HepG2 (cell line): ENCODE data around the gene TRIM58. TPM values are rescaled to one million over a fixed set of nuclear protein-coding genes. Genes with fewer than 3 reads are reported as not detected.

ENCODE experiments used
- ETV6 ChIP-seq: sonication (generic); formaldehyde crosslinking; conservative IDR thresholded peaks from 2 replicates; pipeline ENCODE4 v1.4.0; 2020; ENCODE audit warnings: missing genetic modification reagents
- RFX3 ChIP-seq: IDR thresholded peaks from 2 replicates; pipeline ENCODE4 v1.6.1; 2016; ENCODE audit warnings: missing biosample characterization, missing genetic modification reagents
- ZNF296 ChIP-seq: sonication (generic); formaldehyde crosslinking; conservative IDR thresholded peaks from 2 replicates; pipeline ENCODE4 v1.5.0; 2020; ENCODE audit warnings: mild to moderate bottlenecking, missing genetic modification reagents
- ZNF501 ChIP-seq: sonication (generic); formaldehyde crosslinking; IDR thresholded peaks from 2 replicates; pipeline ENCODE4 v1.5.1; 2020; ENCODE audit warnings: mild to moderate bottlenecking, moderate library complexity, missing genetic modification reagents
- ZNF580 ChIP-seq: IDR thresholded peaks from 2 replicates; pipeline ENCODE4 v1.6.1; 2016; ENCODE audit warnings: low read depth, borderline replicate concordance
- polyA plus RNA-seq, 8 experiments: library from polyadenylated mRNA; depleted of rRNA in 3 of 8; stranded (reverse) in 7 of 8; unstranded in 1 of 8; fragments of >200 nt; fragmentation: Illumina TruSeq in 4 of 8; extraction: Trizol in 4 of 8; gene quantifications; 2 replicates each; pipeline versions ENCODE4 v1.2.1 to v1.2.3, GENCODE V29; 2011 to 2016; ENCODE audit warnings: low read depth in 4 of 8, missing spikeins in 1 of 8, mixed read lengths in 1 of 8; ENCODE audit not compliant: insufficient read depth in 1 of 8
- total RNA-seq, 5 experiments: library from RNA; depleted of rRNA; stranded (reverse); fragments of >200 nt; fragmentation: Illumina TruSeq; extraction: Trizol; gene quantifications; 2 replicates each; pipeline ENCODE4 v1.2.3, GENCODE V29; 2016; ENCODE audit warnings: low read depth in 1 of 5
- TF ChIP-seq, protein P1 (sequence below): sonication (generic); formaldehyde crosslinking; IDR thresholded peaks from 2 replicates; pipeline ENCODE4 v1.4.0; 2020; ENCODE audit warnings: missing genetic modification reagents

TRIM58 gene
- total and polyA plus RNA-seq, 2 of the 13 experiments (the other 11 are each of a cell fraction or from before 2014, with no cell fraction given) = not detected

- TF ChIP-seq, protein P1, sequence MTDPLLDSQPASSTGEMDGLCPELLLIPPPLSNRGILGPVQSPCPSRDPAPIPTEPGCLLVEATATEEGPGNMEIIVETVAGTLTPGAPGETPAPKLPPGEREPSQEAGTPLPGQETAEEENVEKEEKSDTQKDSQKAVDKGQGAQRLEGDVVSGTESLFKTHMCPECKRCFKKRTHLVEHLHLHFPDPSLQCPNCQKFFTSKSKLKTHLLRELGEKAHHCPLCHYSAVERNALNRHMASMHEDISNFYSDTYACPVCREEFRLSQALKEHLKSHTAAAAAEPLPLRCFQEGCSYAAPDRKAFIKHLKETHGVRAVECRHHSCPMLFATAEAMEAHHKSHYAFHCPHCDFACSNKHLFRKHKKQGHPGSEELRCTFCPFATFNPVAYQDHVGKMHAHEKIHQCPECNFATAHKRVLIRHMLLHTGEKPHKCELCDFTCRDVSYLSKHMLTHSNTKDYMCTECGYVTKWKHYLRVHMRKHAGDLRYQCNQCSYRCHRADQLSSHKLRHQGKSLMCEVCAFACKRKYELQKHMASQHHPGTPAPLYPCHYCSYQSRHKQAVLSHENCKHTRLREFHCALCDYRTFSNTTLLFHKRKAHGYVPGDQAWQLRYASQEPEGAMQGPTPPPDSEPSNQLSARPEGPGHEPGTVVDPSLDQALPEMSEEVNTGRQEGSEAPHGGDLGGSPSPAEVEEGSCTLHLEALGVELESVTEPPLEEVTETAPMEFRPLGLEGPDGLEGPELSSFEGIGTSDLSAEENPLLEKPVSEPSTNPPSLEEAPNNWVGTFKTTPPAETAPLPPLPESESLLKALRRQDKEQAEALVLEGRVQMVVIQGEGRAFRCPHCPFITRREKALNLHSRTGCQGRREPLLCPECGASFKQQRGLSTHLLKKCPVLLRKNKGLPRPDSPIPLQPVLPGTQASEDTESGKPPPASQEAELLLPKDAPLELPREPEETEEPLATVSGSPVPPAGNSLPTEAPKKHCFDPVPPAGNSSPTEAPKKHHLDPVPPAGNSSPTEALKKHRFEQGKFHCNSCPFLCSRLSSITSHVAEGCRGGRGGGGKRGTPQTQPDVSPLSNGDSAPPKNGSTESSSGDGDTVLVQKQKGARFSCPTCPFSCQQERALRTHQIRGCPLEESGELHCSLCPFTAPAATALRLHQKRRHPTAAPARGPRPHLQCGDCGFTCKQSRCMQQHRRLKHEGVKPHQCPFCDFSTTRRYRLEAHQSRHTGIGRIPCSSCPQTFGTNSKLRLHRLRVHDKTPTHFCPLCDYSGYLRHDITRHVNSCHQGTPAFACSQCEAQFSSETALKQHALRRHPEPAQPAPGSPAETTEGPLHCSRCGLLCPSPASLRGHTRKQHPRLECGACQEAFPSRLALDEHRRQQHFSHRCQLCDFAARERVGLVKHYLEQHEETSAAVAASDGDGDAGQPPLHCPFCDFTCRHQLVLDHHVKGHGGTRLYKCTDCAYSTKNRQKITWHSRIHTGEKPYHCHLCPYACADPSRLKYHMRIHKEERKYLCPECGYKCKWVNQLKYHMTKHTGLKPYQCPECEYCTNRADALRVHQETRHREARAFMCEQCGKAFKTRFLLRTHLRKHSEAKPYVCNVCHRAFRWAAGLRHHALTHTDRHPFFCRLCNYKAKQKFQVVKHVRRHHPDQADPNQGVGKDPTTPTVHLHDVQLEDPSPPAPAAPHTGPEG (CRISPR knock-in tag) = no peak
- TF ChIP-seq ZNF501 = no peak
- TF ChIP-seq ZNF296 (CRISPR knock-in tag) = no peak
- no peak for TF ChIP-seq ZNF580
- TF ChIP-seq ETV6 (CRISPR knock-in tag) = no peak
- no peak for TF ChIP-seq RFX3
Observed at GRCh38 chr1:247924868-247925267, 67.9 kb downstream of the TRIM58 start, which contains the start of gene OR2AJ1 (continued).

Other genes with a start within 250 kb of the TRIM58 start
- not detected in 2 replicates for gene OR13G1, start 177.4 kb upstream of the TRIM58 start, total RNA-seq (2016; rRNA removed; fragmentation: Illumina TruSeq; extraction: Trizol)
- not detected in 2 replicates for gene OR13G1, start 177.4 kb upstream of the TRIM58 start, polyA plus RNA-seq (2011; rRNA removed)
- not detected in 2 replicates for gene OR6F1, start 140.5 kb upstream of the TRIM58 start, total RNA-seq (2016; rRNA removed; fragmentation: Illumina TruSeq; extraction: Trizol)
- gene OR6F1, start 140.5 kb upstream of the TRIM58 start, polyA plus RNA-seq (2011; rRNA removed) = not detected in 2 replicates
- gene OR14K1, start 118.6 kb upstream of the TRIM58 start, total RNA-seq (2016; rRNA removed; fragmentation: Illumina TruSeq; extraction: Trizol) = not detected in 2 replicates
- gene OR14K1, start 118.6 kb upstream of the TRIM58 start, polyA plus RNA-seq (2011; rRNA removed) = not detected in 2 replicates
- gene OR14A2, start 109.0 kb upstream of the TRIM58 start, total RNA-seq (2016; rRNA removed; fragmentation: Illumina TruSeq; extraction: Trizol) = not detected in 2 replicates
- gene OR14A2, start 109.0 kb upstream of the TRIM58 start, polyA plus RNA-seq (2011; rRNA removed) = not detected in 2 replicates
- gene OR1C1, start 96.6 kb upstream of the TRIM58 start, total RNA-seq (2016; rRNA removed; fragmentation: Illumina TruSeq; extraction: Trizol) = not detected in 2 replicates
- not detected in 2 replicates for gene OR1C1, start 96.6 kb upstream of the TRIM58 start, polyA plus RNA-seq (2011; rRNA removed)
- gene OR14A16, start 33.1 kb upstream of the TRIM58 start, total RNA-seq (2016; rRNA removed; fragmentation: Illumina TruSeq; extraction: Trizol) = not detected in 2 replicates
- gene OR14A16, start 33.1 kb upstream of the TRIM58 start, polyA plus RNA-seq (2011; rRNA removed) = not detected in 2 replicates
- not detected in 2 replicates for gene OR11L1, start 15.3 kb upstream of the TRIM58 start, total RNA-seq (2016; rRNA removed; fragmentation: Illumina TruSeq; extraction: Trizol)
- gene OR11L1, start 15.3 kb upstream of the TRIM58 start, polyA plus RNA-seq (2011; rRNA removed) = not detected in 2 replicates
- not detected in 2 replicates for gene OR2W3, start 38.4 kb downstream of the TRIM58 start, total RNA-seq (2016; rRNA removed; fragmentation: Illumina TruSeq; extraction: Trizol)
- gene OR2W3, start 38.4 kb downstream of the TRIM58 start, polyA plus RNA-seq (2011; rRNA removed) = not detected in 2 replicates
- not detected in 2 replicates for gene OR2T8, start 63.1 kb downstream of the TRIM58 start, total RNA-seq (2016; rRNA removed; fragmentation: Illumina TruSeq; extraction: Trizol)
- gene OR2T8, start 63.1 kb downstream of the TRIM58 start, polyA plus RNA-seq (2011; rRNA removed) = not detected in 2 replicates
- gene OR2AJ1, start 67.7 kb downstream of the TRIM58 start, total RNA-seq (2016; rRNA removed; fragmentation: Illumina TruSeq; extraction: Trizol) = not detected in 2 replicates
- not detected in 2 replicates for gene OR2AJ1, start 67.7 kb downstream of the TRIM58 start, polyA plus RNA-seq (2011; rRNA removed)
- gene OR2L8, start 91.7 kb downstream of the TRIM58 start, total RNA-seq (2016; rRNA removed; fragmentation: Illumina TruSeq; extraction: Trizol) = not detected in 2 replicates
- not detected in 2 replicates for gene OR2L8, start 91.7 kb downstream of the TRIM58 start, polyA plus RNA-seq (2011; rRNA removed)
- not detected in 2 replicates for gene OR2AK2, start 108.0 kb downstream of the TRIM58 start, total RNA-seq (2016; rRNA removed; fragmentation: Illumina TruSeq; extraction: Trizol)
- not detected in 2 replicates for gene OR2AK2, start 108.0 kb downstream of the TRIM58 start, polyA plus RNA-seq (2011; rRNA removed)
- not detected in 2 replicates for gene OR2L5, start 156.5 kb downstream of the TRIM58 start, total RNA-seq (2016; rRNA removed; fragmentation: Illumina TruSeq; extraction: Trizol)
- gene OR2L5, start 156.5 kb downstream of the TRIM58 start, polyA plus RNA-seq (2011; rRNA removed) = not detected in 2 replicates
- not detected in 2 replicates for gene OR2L2, start 172.9 kb downstream of the TRIM58 start, total RNA-seq (2016; rRNA removed; fragmentation: Illumina TruSeq; extraction: Trizol)
- gene OR2L2, start 172.9 kb downstream of the TRIM58 start, polyA plus RNA-seq (2011; rRNA removed) = not detected in 2 replicates
- not detected in 2 replicates for gene OR2L3, start 189.6 kb downstream of the TRIM58 start, total RNA-seq (2016; rRNA removed; fragmentation: Illumina TruSeq; extraction: Trizol)
- not detected in 2 replicates for gene OR2L3, start 189.6 kb downstream of the TRIM58 start, polyA plus RNA-seq (2011; rRNA removed)
- not detected in 2 replicates for gene OR2L13, start 238.0 kb downstream of the TRIM58 start, total RNA-seq (2016; rRNA removed; fragmentation: Illumina TruSeq; extraction: Trizol)
- gene OR2L13, start 238.0 kb downstream of the TRIM58 start, polyA plus RNA-seq (2011; rRNA removed) = not detected in 2 replicates